Mesenchymal stem cell (in vitro differentiated cells and primary cell): Measurements from ENCODE around the gene HMOX1. TPM values are rescaled to one million over a fixed set of nuclear protein-coding genes. Genes with fewer than 3 reads are reported as not detected.

ENCODE experiments used
- DNase-seq: peaks from one replicate; pipeline ENCODE4 v3.0.0-alpha.2; 2013
- H2AFZ ChIP-seq: one replicate; pipeline ENCODE4 v1.6.1; 2013; ENCODE audit warnings: low read depth, mild to moderate bottlenecking, control low read depth, inconsistent platforms, low read length, moderate library complexity
- H2AK5ac ChIP-seq: 2 replicates; pipeline ENCODE4 v1.6.1; 2013; ENCODE audit warnings: low read length, moderate library complexity, mild to moderate bottlenecking, inconsistent platforms; ENCODE audit not compliant: severe bottlenecking
- H2BK120ac ChIP-seq: one replicate; pipeline ENCODE4 v1.6.1; 2013; ENCODE audit warnings: low read depth, mild to moderate bottlenecking, inconsistent platforms, low read length, moderate library complexity
- H2BK12ac ChIP-seq, 2 experiments: one replicate each; pipeline ENCODE4 v1.6.1; 2013; ENCODE audit warnings: inconsistent platforms in 2 of 2, low read length in 2 of 2, mild to moderate bottlenecking in 2 of 2, moderate library complexity in 2 of 2, control low read depth in 1 of 2
- H2BK15ac ChIP-seq: one replicate; pipeline ENCODE4 v1.6.1; 2013; ENCODE audit warnings: mild to moderate bottlenecking, low read depth, inconsistent platforms; ENCODE audit not compliant: poor library complexity, severe bottlenecking
- H2BK5ac ChIP-seq: 2 replicates; pipeline ENCODE4 v1.6.1; 2013; ENCODE audit warnings: low read depth, mild to moderate bottlenecking, low read length, control low read depth, inconsistent platforms; ENCODE audit not compliant: poor library complexity, severe bottlenecking
- H3K14ac ChIP-seq, 2 experiments: one replicate each; pipeline ENCODE4 v1.6.1; 2013; ENCODE audit warnings: inconsistent platforms in 2 of 2, low read length in 2 of 2, control low read depth in 1 of 2, mild to moderate bottlenecking in 1 of 2, moderate library complexity in 1 of 2
- H3K18ac ChIP-seq, 2 experiments: one replicate each; pipeline ENCODE4 v1.6.1; 2013; ENCODE audit warnings: inconsistent platforms in 2 of 2, low read length in 2 of 2, control low read depth in 1 of 2, low read depth in 1 of 2, mild to moderate bottlenecking in 1 of 2
- H3K23ac ChIP-seq, 2 experiments: one replicate each; pipeline ENCODE4 v1.6.1; 2013; ENCODE audit warnings: inconsistent platforms in 2 of 2, low read length in 2 of 2, mild to moderate bottlenecking in 2 of 2, moderate library complexity in 2 of 2, control low read depth in 1 of 2
- H3K27ac ChIP-seq: 2 replicates; pipeline ENCODE4 v1.5.1; 2013; ENCODE audit warnings: mild to moderate bottlenecking, moderate library complexity, low read length, control low read depth, inconsistent platforms; ENCODE audit not compliant: poor library complexity, severe bottlenecking
- H3K27me3 ChIP-seq, 2 experiments: 2 replicates each; pipeline versions ENCODE4 v1.6.1 to v1.7.0; 2013; ENCODE audit warnings: low read length in 2 of 2, mild to moderate bottlenecking in 2 of 2, moderate library complexity in 2 of 2, control low read depth in 1 of 2, inconsistent platforms in 1 of 2; ENCODE audit not compliant: control insufficient read depth in 1 of 2, insufficient read depth in 1 of 2
- H3K36me3 ChIP-seq, 2 experiments: 2 replicates each; pipeline versions ENCODE4 v1.6.1 to v1.7.0; 2013; ENCODE audit warnings: low read length in 2 of 2, control low read depth in 1 of 2, inconsistent platforms in 1 of 2, low read depth in 1 of 2, mild to moderate bottlenecking in 1 of 2; ENCODE audit not compliant: insufficient read depth in 2 of 2, control insufficient read depth in 1 of 2
- H3K4ac ChIP-seq, 2 experiments: one replicate each; pipeline ENCODE4 v1.6.1; 2013; ENCODE audit warnings: inconsistent platforms in 2 of 2, low read length in 2 of 2, mild to moderate bottlenecking in 2 of 2, moderate library complexity in 2 of 2, control low read depth in 1 of 2, low read depth in 1 of 2
- H3K4me1 ChIP-seq: 2 replicates; pipeline ENCODE4 v1.6.1; 2013; ENCODE audit warnings: low read depth, low read length, control low read depth; ENCODE audit not compliant: control insufficient read depth, insufficient read depth
- H3K4me2 ChIP-seq: 2 replicates; pipeline ENCODE4 v1.6.1; 2013; ENCODE audit warnings: low read length, mild to moderate bottlenecking, inconsistent platforms; ENCODE audit not compliant: poor library complexity, severe bottlenecking
- H3K4me3 ChIP-seq, 2 experiments: 2 replicates each; pipeline versions ENCODE4 v1.5.1 to v1.7.0; 2013; ENCODE audit warnings: low read length in 2 of 2, mild to moderate bottlenecking in 2 of 2, control low read depth in 1 of 2, low read depth in 1 of 2; ENCODE audit not compliant: insufficient read depth in 1 of 2
- H3K79me1 ChIP-seq: replicated peaks from 2 replicates; pipeline ENCODE4 v1.6.1; 2013; ENCODE audit warnings: mild to moderate bottlenecking, control low read depth, low read length, inconsistent platforms; ENCODE audit not compliant: poor library complexity, severe bottlenecking
- H3K9ac ChIP-seq: 2 replicates; pipeline ENCODE4 v1.7.0; 2013; ENCODE audit warnings: mild to moderate bottlenecking, low read length, moderate library complexity
- H3K9me3 ChIP-seq: 2 replicates; pipeline ENCODE4 v1.7.0; 2013; ENCODE audit warnings: mild to moderate bottlenecking, low read length; ENCODE audit not compliant: control insufficient read depth
- H4K8ac ChIP-seq: one replicate; pipeline ENCODE4 v1.6.1; 2013; ENCODE audit warnings: inconsistent platforms, mild to moderate bottlenecking, low read length, moderate library complexity
- H4K91ac ChIP-seq: one replicate; pipeline ENCODE4 v1.6.1; 2013; ENCODE audit warnings: mild to moderate bottlenecking, low read length, inconsistent platforms
- WGBS: methylation state at CpG from one replicate; pipeline ENCODE4 v1.1.7; 2013; ENCODE audit warnings: mixed read lengths; 5-methylcytosine and 5-hydroxymethylcytosine counted together
- polyA plus RNA-seq, 2 experiments: library from polyadenylated mRNA; stranded (reverse); fragments of 200-250 nt; gene quantifications; one replicate each; pipeline ENCODE4 v1.2.3, GENCODE V29; 2013

The HMOX1 gene, protein sequence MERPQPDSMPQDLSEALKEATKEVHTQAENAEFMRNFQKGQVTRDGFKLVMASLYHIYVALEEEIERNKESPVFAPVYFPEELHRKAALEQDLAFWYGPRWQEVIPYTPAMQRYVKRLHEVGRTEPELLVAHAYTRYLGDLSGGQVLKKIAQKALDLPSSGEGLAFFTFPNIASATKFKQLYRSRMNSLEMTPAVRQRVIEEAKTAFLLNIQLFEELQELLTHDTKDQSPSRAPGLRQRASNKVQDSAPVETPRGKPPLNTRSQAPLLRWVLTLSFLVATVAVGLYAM
- polyA plus RNA-seq (2013, experiment 1 of 2) = 24.1 TPM
- polyA plus RNA-seq (2013, experiment 2 of 2) = 24.2 TPM

DNA sequence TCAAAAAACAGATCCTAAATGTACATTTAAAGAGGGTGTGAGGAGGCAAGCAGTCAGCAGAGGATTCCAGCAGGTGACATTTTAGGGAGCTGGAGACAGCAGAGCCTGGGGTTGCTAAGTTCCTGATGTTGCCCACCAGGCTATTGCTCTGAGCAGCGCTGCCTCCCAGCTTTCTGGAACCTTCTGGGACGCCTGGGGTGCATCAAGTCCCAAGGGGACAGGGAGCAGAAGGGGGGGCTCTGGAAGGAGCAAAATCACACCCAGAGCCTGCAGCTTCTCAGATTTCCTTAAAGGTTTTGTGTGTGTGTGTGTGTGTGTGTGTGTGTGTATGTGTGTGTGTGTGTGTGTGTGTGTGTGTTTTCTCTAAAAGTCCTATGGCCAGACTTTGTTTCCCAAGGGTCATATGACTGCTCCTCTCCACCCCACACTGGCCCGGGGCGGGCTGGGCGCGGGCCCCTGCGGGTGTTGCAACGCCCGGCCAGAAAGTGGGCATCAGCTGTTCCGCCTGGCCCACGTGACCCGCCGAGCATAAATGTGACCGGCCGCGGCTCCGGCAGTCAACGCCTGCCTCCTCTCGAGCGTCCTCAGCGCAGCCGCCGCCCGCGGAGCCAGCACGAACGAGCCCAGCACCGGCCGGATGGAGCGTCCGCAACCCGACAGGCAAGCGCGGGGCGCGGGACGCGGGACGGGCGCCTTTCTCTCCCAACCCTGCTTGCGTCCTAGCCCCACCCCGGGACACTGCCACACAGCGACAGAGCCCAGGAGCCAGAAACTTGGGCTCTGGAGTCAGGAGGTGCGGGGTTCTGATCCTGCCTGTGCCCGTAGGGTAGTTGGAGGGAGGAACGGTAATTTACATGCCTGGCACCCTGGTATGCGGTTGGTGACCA, at the start of gene HMOX1:
Gene HMOX1 (plus strand): TSS at position 560 of the 887 bp plus-strand sequence. CDS start 78 bp downstream, at position 638.
- Histone ChIP-seq H2BK120ac (peak within 1 kb of the TSS; percentile 11), H2AK5ac (peak within 1 kb of the TSS; percentile 79), H3K14ac (peak within 1 kb of the TSS in 1 of 2 experiments; percentile 94), H4K91ac (peak within 1 kb of the TSS; percentile 82), H2BK12ac (peak within 1 kb of the TSS; percentile 91 to 97), H3K9ac (peak within 1 kb of the TSS; percentile 98), H2BK15ac (peak within 1 kb of the TSS; percentile 82), H3K4me2 (peak within 1 kb of the TSS; percentile 77), H4K8ac (peak within 1 kb of the TSS; percentile 42), H3K18ac (peak within 1 kb of the TSS; percentile 85 to 89), H3K27ac (no peak within 1 kb of the TSS), H2BK5ac (peak within 1 kb of the TSS; percentile 38), H3K36me3 (peaks cover 5 to 32% of the 10 kb centered on the region in 2 experiments), H3K23ac (peak within 1 kb of the TSS in 1 of 2 experiments; percentile 57), H3K9me3 (no peaks in the 10 kb centered on the region), H2AFZ (no peak within 1 kb of the TSS), H3K27me3 (no peaks in the 10 kb centered on the region), H3K4me3 (peak within 1 kb of the TSS; percentile 57 to 86), H3K4ac (peak within 1 kb of the TSS; percentile 69 to 94), H3K79me1 (no peaks in the 10 kb centered on the region), H3K4me1 (peaks cover 17% of the 10 kb centered on the region)
- peak; percentile 94 for DNase-seq
- WGBS = 4% methylated on average over 44 of the region's 47 CpGs

DNA sequence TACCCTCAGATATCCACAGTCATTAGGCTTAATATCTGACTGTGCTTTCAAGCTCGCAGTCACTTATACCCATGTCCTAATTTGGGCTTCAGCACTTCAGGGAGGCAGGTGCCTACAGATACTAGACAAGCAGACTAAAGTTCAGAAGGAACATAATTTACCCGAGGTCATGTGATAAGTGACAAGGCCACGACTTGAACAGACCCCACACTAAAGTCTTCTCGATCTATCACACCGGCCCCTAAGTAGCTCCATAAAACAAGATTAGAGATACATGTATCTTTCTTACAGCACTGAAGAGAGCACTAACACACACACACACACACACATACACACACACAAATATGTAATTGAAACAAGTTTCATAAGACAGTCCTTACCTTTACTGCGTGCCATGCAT, 48.6 kb upstream of the HMOX1 start:
- Histone ChIP-seq H3K18ac (no peak overlapping the region), H3K9ac (no peak overlapping the region), H2BK5ac (no peak overlapping the region), H2AK5ac (no peak overlapping the region), H2BK15ac (no peak overlapping the region), H3K79me1 (peaks cover 2% of the 10 kb centered on the region), H3K27me3 (no peaks in the 10 kb centered on the region), H2BK120ac (no peak overlapping the region), H3K14ac (no peak overlapping the region), H3K4me2 (no peak overlapping the region), H3K9me3 (no peaks in the 10 kb centered on the region), H3K23ac (no peak overlapping the region), H2BK12ac (no peak overlapping the region), H2AFZ (no peak overlapping the region), H3K4me1 (peaks cover 14% of the 10 kb centered on the region), H3K4ac (no peak overlapping the region), H4K91ac (peak overlapping the region; percentile 41), H3K4me3 (no peak overlapping the region), H3K27ac (no peak overlapping the region), H4K8ac (no peak overlapping the region), H3K36me3 (peaks cover 89 to 93% of the 10 kb centered on the region in 2 experiments)
- no peak for DNase-seq
- 87% methylated on average over 6 of the region's 6 CpGs for WGBS

DNA sequence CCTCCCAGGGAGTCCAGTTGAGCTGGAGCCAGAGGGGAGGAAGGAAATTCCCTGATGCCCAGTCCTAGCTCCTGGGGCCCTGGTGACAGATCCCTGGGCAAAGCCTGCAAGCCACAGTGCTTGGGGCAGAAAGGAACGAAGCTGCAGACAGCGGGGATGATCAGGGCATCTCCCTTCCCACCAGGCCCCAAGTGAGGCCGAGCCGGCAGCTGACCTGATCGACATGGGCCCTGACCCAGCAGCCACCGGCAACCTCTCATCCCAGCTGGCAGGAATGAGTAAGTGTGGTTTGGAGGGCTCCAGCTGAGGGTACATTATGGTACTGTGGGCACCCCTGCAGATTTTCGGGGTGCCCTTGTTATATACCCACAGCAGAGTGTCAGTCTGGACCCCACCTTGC, 47.7 kb upstream of the HMOX1 start:
- Histone ChIP-seq H3K9me3 (no peaks in the 10 kb centered on the region), H2BK5ac (no peak overlapping the region), H2BK12ac (no peak overlapping the region), H3K4me2 (no peak overlapping the region), H3K27me3 (no peaks in the 10 kb centered on the region), H2AK5ac (no peak overlapping the region), H3K4me3 (no peak overlapping the region), H2AFZ (no peak overlapping the region), H3K27ac (no peak overlapping the region), H3K4ac (no peak overlapping the region), H2BK120ac (no peak overlapping the region), H3K79me1 (no peaks in the 10 kb centered on the region), H4K8ac (no peak overlapping the region), H2BK15ac (no peak overlapping the region), H3K23ac (no peak overlapping the region), H3K14ac (no peak overlapping the region), H4K91ac (no peak overlapping the region), H3K4me1 (peaks cover 14% of the 10 kb centered on the region), H3K9ac (no peak overlapping the region), H3K36me3 (peaks cover 88 to 93% of the 10 kb centered on the region in 2 experiments), H3K18ac (no peak overlapping the region)
- no peak for DNase-seq
- 92% methylated on average over 7 of the region's 7 CpGs for WGBS

DNA sequence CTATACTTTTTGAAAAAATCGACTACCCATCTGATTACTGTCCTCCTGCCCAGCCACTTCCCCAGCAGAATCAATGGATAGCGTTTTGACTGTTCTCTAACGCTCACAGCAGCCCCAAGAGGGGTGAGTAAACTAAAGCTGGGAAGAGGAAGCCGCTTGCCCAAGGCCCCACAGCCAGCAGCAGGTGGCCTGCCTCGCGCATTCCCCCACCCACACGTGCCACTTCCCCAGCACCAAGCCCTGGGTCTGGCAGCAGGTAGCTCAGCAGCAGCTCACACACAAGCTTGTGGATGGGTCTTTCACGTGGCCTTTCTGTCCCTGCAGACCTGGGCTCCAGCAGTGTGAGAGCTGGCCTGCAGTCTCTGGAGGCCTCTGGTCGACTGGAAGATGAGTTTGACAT, 46.9 kb upstream of the HMOX1 start:
- H2BK5ac ChIP-seq = no peak overlapping the region
- no peak overlapping the region for H3K4ac ChIP-seq
- H2BK120ac ChIP-seq = no peak overlapping the region
- WGBS = 90% methylated on average over 9 of the region's 9 CpGs
- no peaks in the 10 kb centered on the region for H3K9me3 ChIP-seq
- no peak overlapping the region for H4K91ac ChIP-seq
- no peak overlapping the region for H2AK5ac ChIP-seq
- H2AFZ ChIP-seq = no peak overlapping the region
- H3K27me3 ChIP-seq = no peaks in the 10 kb centered on the region
- no peaks in the 10 kb centered on the region for H3K79me1 ChIP-seq
- H2BK12ac ChIP-seq = peak overlapping the region in 1 of 2 experiments; percentile 24
- H3K4me1 ChIP-seq = peaks cover 14% of the 10 kb centered on the region
- no peak overlapping the region for H3K4me3 ChIP-seq
- no peak overlapping the region for H3K14ac ChIP-seq
- no peak overlapping the region for H3K18ac ChIP-seq
- H3K23ac ChIP-seq = no peak overlapping the region
- no peak overlapping the region for H4K8ac ChIP-seq
- no peak for DNase-seq
- no peak overlapping the region for H2BK15ac ChIP-seq
- no peak overlapping the region for H3K4me2 ChIP-seq
- H3K36me3 ChIP-seq = peaks cover 89 to 93% of the 10 kb centered on the region in 2 experiments
- H3K9ac ChIP-seq = no peak overlapping the region
- no peak overlapping the region for H3K27ac ChIP-seq
